Prostate gland (tissue), 2 donors: Measurements from ENCODE around the gene DUSP22. TPM values are rescaled to one million over a fixed set of nuclear protein-coding genes. Genes with fewer than 3 reads are reported as not detected.

ENCODE experiments used
- DNase-seq: peaks from one replicate; pipeline ENCODE4 v3.0.0-alpha.2; 2019; ENCODE audit warnings: low spot score
- H3K27ac ChIP-seq, 2 donors: fragments of 200-600 bp; sonication (generic); 2 replicates each; pipeline ENCODE4 v1.5.1; 2017 to 2019
- H3K27me3 ChIP-seq: fragments of 200-600 bp; sonication (generic); replicated peaks from 2 replicates; pipeline ENCODE4 v1.5.1; 2019; ENCODE audit not compliant: insufficient read depth
- H3K36me3 ChIP-seq, 2 donors: fragments of 200-600 bp; sonication (generic); 1 replicate in 1 of 2; 2 replicates in 1 of 2; pipeline versions ENCODE4 v1.5.1 to v1.8.1; 2017 to 2019
- H3K4me1 ChIP-seq: fragments of 200-600 bp; sonication (generic); replicated peaks from 2 replicates; pipeline ENCODE4 v1.5.1; 2019
- H3K4me3 ChIP-seq, 2 donors: fragments of 200-600 bp; sonication (generic); 2 replicates each; pipeline ENCODE4 v1.5.1; 2017 to 2019
- H3K9me3 ChIP-seq: fragments of 200-600 bp; sonication (generic); 2 replicates; pipeline ENCODE4 v1.5.1; 2017
- POLR2A ChIP-seq: fragments of 450-650 bp; IDR thresholded peaks from one replicate; pipeline ENCODE4 v1.6.1; 2016; ENCODE audit warnings: antibody characterized with exemption, mild to moderate bottlenecking
- POLR2AphosphoS5 ChIP-seq: sonication (generic); formaldehyde crosslinking; IDR thresholded peaks from one replicate; pipeline ENCODE4 v1.6.1; 2017; ENCODE audit warnings: antibody characterized with exemption
- WGBS: methylation state at CpG from one replicate; pipeline ENCODE4 v1.1.5; 2018; 5-methylcytosine and 5-hydroxymethylcytosine counted together
- intact Hi-C: fragments of 100-400 bp; cut with DNase I; formaldehyde crosslinking; loops from one replicate; pipeline ENCODE4 v1.14.2; 2022
- total RNA-seq, 2 donors: library from RNA; depleted of rRNA; stranded (reverse); fragments of >200 nt; gene quantifications; one replicate each; pipeline ENCODE4 v1.1.0, GENCODE V29; 2016
- TF ChIP-seq, protein P1 (sequence below), 4 experiments: fragments of 200-600 bp in 2 of 4; fragments of 450-650 bp in 2 of 4; sonication (generic) in 2 of 4; IDR thresholded peaks; 1 replicate in 3 of 4; 2 replicates in 1 of 4; pipeline ENCODE4 v1.5.1; 2016 to 2019; ENCODE audit warnings: antibody characterized with exemption in 4 of 4, mild to moderate bottlenecking in 2 of 4, moderate library complexity in 2 of 4

DUSP22 gene
- total RNA-seq, 2 donors from 2014 or later: 29.8 to 95.8 TPM

DNA sequence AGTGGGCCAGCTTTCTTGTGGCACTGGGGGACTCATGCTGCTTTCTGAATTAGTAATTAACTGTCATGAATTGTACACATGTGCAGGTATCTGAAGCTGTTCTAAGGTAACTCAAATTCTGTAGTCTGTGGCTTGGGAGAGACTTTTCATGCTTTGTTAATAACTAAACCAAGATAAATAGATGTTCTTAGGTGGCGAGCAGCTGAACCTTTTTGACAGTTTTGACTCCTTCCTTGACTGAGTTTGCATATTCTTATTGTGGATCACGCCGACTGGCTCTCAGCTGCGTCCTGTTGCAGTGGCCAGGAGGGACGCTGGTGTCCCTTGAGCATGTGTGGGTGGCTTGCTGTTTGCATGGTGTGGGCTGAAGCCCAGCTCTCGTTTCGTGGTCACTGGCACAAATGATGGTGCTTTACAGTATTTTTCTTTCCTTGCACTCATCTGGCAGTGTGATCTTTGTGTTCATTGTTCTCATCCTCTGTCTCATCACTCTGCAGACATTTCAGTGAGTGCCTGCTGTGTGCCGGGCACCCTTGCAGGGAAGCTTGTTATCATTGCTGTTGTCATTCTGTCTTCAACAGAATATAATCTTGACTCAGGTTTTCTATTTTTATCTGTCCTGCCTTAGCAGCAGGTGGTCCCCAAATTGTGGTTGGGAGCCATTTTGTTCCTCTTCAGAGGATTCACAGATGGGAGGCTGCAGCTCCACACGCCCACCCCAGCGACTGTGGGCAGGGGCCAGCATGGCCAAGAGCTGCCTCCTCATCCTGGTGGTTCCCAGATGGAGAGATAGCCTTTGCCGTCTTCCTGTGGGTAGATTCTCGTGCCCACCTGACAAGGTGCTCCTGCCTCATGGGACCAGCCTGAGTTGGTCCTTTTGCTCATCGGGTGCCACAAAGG, 39.6 kb downstream of the DUSP22 start:
- no peak for DNase-seq
- 70% methylated on average over 13 of the region's 13 CpGs for WGBS
- no peak overlapping the region for H3K27ac ChIP-seq
- intact Hi-C loops: no loop called here
- TF ChIP-seq, protein P1, sequence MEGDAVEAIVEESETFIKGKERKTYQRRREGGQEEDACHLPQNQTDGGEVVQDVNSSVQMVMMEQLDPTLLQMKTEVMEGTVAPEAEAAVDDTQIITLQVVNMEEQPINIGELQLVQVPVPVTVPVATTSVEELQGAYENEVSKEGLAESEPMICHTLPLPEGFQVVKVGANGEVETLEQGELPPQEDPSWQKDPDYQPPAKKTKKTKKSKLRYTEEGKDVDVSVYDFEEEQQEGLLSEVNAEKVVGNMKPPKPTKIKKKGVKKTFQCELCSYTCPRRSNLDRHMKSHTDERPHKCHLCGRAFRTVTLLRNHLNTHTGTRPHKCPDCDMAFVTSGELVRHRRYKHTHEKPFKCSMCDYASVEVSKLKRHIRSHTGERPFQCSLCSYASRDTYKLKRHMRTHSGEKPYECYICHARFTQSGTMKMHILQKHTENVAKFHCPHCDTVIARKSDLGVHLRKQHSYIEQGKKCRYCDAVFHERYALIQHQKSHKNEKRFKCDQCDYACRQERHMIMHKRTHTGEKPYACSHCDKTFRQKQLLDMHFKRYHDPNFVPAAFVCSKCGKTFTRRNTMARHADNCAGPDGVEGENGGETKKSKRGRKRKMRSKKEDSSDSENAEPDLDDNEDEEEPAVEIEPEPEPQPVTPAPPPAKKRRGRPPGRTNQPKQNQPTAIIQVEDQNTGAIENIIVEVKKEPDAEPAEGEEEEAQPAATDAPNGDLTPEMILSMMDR (IDR thresholded peaks at IDR 0.05): no peak
- TF ChIP-seq POLR2AphosphoS5: no peak
- no peak for TF ChIP-seq POLR2A
- H3K4me1 ChIP-seq: no peaks in the 10 kb centered on the region
- no peaks in the 10 kb centered on the region for H3K27me3 ChIP-seq
- H3K4me3 ChIP-seq: no peak overlapping the region
- H3K9me3 ChIP-seq: no peaks in the 10 kb centered on the region
- H3K36me3 ChIP-seq: no peaks in the 10 kb centered on the region

DNA sequence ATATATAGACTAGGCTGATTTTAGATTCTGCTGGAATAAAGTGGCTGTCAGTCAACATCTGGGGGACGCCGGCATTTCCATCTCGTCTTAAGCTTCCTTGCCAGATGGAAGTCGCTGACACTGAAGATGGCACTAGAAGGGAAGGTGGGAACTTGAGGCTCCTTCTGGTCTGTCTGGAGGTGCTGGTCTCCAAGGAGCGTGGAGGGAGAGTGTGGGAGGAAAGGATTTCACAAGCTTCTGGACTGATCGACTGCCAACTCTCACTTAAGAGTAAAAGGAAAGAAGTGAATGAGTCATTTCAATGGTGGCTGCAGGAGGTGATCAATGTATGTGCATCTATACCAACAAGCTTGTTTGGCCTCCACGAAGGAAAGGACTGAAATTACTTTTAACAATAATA, 40.4 kb downstream of the DUSP22 start:
- H3K9me3 ChIP-seq: no peaks in the 10 kb centered on the region
- TF ChIP-seq, protein P1 (IDR thresholded peaks at IDR 0.05): no peak
- TF ChIP-seq POLR2A: no peak
- no peak for TF ChIP-seq POLR2AphosphoS5
- WGBS: 84% methylated on average over 7 of the region's 7 CpGs
- H3K27ac ChIP-seq: no peak overlapping the region
- intact Hi-C loops: no loop called here
- H3K4me1 ChIP-seq: no peaks in the 10 kb centered on the region
- DNase-seq: no peak
- no peaks in the 10 kb centered on the region for H3K36me3 ChIP-seq
- no peak overlapping the region for H3K4me3 ChIP-seq
- H3K27me3 ChIP-seq: no peaks in the 10 kb centered on the region

DNA sequence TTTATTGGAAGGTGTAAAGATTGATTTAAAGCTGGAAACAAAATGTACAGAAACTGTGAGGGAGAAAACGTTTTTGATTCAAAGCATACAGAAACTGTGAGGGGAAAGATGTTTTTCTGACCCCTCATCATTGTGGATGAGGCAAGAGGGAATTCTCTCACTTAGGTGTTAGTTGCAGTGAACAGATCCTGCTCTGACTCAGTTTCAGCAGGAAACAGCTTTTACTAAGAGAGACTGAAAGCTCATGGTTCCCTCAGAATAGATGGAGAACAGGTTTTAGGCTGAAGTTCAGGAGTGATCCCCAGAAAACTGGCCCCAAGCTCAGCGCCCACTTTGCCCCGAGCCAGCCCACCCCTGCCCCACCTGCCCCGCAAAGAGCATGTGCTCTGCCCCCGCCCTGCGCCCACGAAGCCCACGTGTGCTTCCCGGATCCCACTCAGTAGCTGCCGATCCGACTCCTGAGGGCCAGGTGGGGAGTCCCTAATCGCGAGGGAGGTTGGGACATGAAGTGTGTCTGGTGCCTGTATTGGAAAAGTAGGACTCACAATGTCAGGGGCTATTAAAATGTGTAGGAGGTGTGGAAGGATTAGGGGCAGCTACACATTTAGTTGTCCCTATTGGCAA, 41.2 kb downstream of the DUSP22 start:
- Histone ChIP-seq H3K27me3 (no peaks in the 10 kb centered on the region), H3K27ac (no peak overlapping the region), H3K9me3 (no peaks in the 10 kb centered on the region), H3K36me3 (no peaks in the 10 kb centered on the region), H3K4me1 (no peaks in the 10 kb centered on the region), H3K4me3 (no peak overlapping the region)
- no peak for TF ChIP-seq POLR2AphosphoS5
- TF ChIP-seq, protein P1 (IDR thresholded peaks at IDR 0.05): no peak
- no peak for TF ChIP-seq POLR2A
- no peak for DNase-seq
- intact Hi-C loops: no loop called here
- WGBS: 88% methylated on average over 13 of the region's 13 CpGs

DNA sequence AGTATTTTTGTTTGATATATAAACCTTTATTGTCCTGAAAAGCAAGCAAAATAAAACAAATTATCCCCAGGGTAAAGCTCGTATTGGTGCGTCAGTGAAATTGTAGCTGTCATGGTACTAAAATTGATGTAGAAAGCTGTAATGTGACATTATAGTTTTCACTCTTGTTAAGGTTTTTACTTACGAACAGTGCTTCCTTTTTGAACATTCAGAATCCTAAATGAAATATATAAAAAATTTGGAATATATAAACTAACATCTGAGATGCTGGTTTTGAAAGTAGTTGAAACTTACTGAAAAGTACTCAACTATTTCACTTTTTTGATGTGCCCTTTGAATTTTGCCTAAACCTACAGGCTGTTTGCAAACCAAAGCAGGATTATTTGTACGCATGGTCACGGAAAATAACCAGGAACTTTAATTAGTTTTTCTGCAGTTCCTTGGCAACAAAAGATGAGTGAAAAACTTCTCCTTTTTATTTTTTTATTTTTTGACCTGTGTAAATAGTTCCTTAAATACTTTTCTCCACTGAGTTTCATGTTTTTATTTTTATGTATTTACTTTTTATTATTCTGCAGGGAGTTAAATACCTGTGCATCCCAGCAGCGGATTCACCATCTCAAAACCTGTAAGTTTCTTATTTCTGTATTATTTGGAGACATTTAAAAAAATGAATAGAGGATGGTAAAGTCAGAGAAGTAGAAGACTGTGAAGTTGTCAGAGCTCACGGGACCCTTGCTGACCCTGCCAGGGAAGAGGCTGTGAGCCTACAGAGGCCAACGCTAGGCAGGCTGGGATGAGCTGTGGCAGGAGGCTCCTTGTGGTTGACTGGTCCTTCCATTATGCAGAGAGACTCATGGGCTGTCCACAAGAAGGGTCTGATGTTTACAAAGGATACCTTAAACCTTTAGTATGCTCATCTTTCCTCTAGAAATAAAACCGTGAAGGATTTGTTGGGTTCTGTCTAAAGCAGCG, 42.5 kb downstream of the DUSP22 start:
- H3K27ac ChIP-seq: no peak overlapping the region
- no peaks in the 10 kb centered on the region for H3K36me3 ChIP-seq
- no peak overlapping the region for H3K4me3 ChIP-seq
- intact Hi-C loops: no loop called here
- TF ChIP-seq POLR2A (no peak), POLR2AphosphoS5 (no peak)
- TF ChIP-seq, protein P1 (IDR thresholded peaks at IDR 0.05): no peak
- H3K4me1 ChIP-seq: no peaks in the 10 kb centered on the region
- no peaks in the 10 kb centered on the region for H3K9me3 ChIP-seq
- 91% methylated on average over 10 of the region's 10 CpGs for WGBS
- no peaks in the 10 kb centered on the region for H3K27me3 ChIP-seq
- DNase-seq: no peak
